Vagina (tissue), 2 donors: ENCODE results near the gene RNF115.

Source experiments
- CTCF ChIP-seq, 3 experiments: fragments of 450-650 bp in 2 of 3; fragments of 200-600 bp in 1 of 3; sonication (generic) in 1 of 3; IDR thresholded peaks; one replicate each; pipeline ENCODE4 v1.5.1; 2017 to 2019; ENCODE audit warnings: antibody characterized with exemption in 3 of 3, mild to moderate bottlenecking in 2 of 3, moderate library complexity in 2 of 3
- POLR2AphosphoS5 ChIP-seq, 2 donors: sonication (generic); formaldehyde crosslinking; IDR thresholded peaks; one replicate each; pipeline ENCODE4 v1.9.0; 2017; ENCODE audit warnings: antibody characterized with exemption in 2 of 2, mild to moderate bottlenecking in 2 of 2, low read depth in 1 of 2; ENCODE audit not compliant: insufficient read depth in 1 of 2

- TF ChIP-seq CTCF (IDR thresholded peaks at IDR 0.05) (no peak), POLR2AphosphoS5 (IDR thresholded peaks at IDR 0.05; ENCODE audit: insufficient read depth in 1 of 2, low read depth in 1 of 2) (no peak)
Observed at GRCh38 chr1:145784409-145784808, 39.5 kb downstream of the RNF115 start.
